Hematopoietic multipotent progenitor cell treated with erythropoietin and hydrocortisone succinate and interleukin-3 and kit ligand, for 17 days (in vitro differentiated cells): ENCODE data around the gene EMILIN2.

Experiments
- DNase-seq: peaks from one replicate; pipeline ENCODE4 v3.0.0-alpha.2; 2015; ENCODE audit warnings: low spot score

EMILIN2 gene

DNA sequence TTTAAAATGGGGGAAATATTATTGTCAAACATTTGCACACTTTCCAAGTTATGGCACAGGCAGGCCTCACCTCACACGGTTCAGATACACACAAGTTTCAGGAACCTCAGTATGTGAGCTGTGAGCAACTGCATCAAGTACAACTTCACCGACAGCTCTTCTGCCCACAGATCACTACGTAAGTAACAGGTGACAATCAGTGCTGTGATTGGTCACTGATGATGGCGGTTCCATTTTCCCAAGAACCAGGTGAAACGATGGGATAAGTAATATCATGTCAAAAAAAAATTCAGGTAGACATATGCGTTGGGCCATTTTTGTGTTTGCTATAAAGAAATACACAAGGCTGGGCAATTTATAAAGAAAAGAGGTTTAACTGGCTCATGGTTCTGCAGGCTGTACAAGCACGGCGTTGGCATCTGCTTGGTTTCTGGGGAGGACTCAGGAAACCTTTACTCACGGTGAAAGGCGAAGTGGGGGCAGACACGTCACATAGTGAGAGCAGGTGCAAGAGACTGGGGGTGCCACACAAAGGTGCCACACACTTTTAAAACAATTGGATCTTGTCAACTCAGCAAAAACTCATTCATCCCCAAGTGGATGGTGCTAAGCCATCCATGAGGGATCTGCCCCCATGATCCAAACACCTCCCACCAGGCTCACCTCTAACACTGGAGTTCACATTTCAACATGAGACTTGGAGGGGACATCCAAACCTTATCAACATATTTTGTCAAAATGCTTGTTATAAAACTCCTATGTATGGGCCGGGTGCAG, 108.3 kb downstream of the EMILIN2 start:
- DNase-seq: no peak

- no peak for DNase-seq
Observed at GRCh38 chr18:2956056-2956455, 109.2 kb downstream of the EMILIN2 start.

GRCh38 chr18:2958819-2959298, 112.1 kb downstream of the EMILIN2 start:
- DNase-seq: no peak

- no peak for DNase-seq
Observed at GRCh38 chr18:2959341-2959740, 112.5 kb downstream of the EMILIN2 start.

- no peak for DNase-seq
Observed at GRCh38 chr18:2960983-2961696, 114.3 kb downstream of the EMILIN2 start.

DNA sequence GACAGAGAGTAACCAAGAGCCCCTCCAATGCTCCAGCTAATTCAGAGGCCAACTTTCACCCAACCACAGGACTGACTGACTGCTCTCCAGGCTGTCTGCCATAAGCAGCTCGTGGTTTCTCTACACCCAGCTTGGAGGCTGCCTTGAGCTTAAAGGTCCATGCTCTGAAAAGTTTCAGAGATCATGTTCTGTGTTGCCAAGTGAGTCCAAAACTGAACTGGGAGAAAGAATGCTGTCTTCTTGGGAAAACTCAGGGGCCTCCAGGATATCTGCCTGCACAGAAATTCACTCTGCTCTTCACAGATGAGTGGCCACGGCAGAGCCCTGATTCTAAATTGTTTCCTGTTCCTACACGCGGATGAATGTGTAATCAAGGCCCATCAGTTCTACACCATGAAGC, 115.0 kb downstream of the EMILIN2 start:
- DNase-seq: no peak

DNA sequence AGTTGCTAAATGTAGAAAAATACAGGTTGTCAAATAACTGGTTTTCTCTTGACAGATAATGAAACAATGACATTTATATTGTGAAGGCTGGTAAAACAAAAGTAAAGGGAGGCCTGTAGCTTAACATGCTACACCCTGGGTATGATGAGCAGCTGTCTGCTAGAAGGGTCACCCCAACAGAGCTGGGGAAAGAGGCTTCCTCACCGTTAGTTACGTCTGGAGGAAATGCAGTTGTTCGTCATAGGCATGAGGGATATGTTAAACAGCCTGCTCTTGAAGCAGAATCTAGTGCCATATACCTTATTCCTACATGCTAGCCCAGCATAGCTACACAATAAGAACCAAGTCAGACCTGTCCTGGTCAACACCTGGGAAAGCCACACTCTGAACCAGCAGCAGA, 116.2 kb downstream of the EMILIN2 start:
- DNase-seq: no peak

DNA sequence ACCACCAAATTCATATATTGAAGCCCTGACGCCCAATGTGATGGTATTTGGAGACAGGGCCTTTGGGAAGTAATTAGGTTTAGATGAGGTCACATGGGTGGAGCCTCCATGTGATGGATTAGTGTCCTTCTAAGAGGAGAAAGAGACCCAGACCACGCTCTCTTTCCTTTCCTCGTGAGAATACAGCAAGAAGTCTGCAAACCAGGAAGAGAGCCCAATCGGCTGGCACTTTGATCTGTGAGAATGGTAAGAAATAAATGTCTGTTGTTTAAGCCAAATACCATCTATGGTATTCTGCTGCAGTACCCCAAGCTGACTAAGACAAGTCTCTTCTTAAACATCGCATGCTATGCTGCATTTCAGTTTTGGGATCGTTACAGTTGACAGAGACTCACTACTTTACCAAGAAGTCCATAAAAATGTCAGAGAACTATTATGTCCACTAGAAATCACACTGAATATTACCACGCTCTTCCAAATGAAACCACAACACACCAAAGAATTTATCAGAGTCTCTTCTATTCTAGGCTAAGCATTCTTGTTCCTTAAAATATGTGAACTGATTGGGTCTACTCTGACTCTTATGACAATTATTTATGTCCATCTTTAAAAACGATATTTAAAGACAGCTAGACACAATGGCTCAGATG, 117.7 kb downstream of the EMILIN2 start:
- DNase-seq: no peak
